HCT116 (cell line): ENCODE measurements around the gene CFAP61. TPM values are rescaled to one million over a fixed set of nuclear protein-coding genes. Genes with fewer than 3 reads are reported as not detected.

ENCODE experiments used
- ATAC-seq: fragments of 200-7000 bp; cut with Tn5 transposase; 2 replicates; pipeline ENCODE4 v1.9.1; 2020; ENCODE audit warnings: mild to moderate bottlenecking, moderate library complexity
- BruUV-seq: library from RNA; stranded (reverse); fragments of 400-500 nt; replicated peaks from 2 replicates; lab custom pipeline; 2021; lab: Mats Ljungman, UMichigan
- CTCF ChIA-PET: fragments of 300-600 bp; sonication (Branson Sonifier 250); formaldehyde crosslinking; loops from one replicate; lab custom pipeline; 2021; ENCODE audit warnings: antibody characterized with exemption; lab: Charles Lee
- POLR2A ChIA-PET: fragments of 300-600, 350-600 bp; sonication (Branson Sonifier 250); formaldehyde crosslinking; loops from one replicate; lab custom pipeline; 2021; ENCODE audit warnings: antibody characterized with exemption; lab: Charles Lee
- RAD21 ChIA-PET, 2 experiments: fragments of 300-600 bp; sonication (Branson Sonifier 250); formaldehyde crosslinking; loops; one replicate each; lab custom pipeline; 2023; ENCODE audit warnings: low total read pairs in 2 of 2; ENCODE audit not compliant: uncharacterized antibody in 2 of 2, unreplicated experiment in 2 of 2, low non-redundant PET in 1 of 2; lab: Charles Lee
- DNase-seq: peaks from one replicate; pipeline ENCODE4 v3.0.0-alpha.2; 2010; ENCODE audit warnings: low read depth, low spot score
- H2AFZ ChIP-seq: fragments of 200-600 bp; shearing (Covaris generic), sonication (generic); 2 replicates; pipeline ENCODE4 v1.6.1; 2017; ENCODE audit warnings: low read depth, mixed run types, mixed read lengths, antibody characterized with exemption, low read length; ENCODE audit not compliant: poor library complexity, severe bottlenecking
- H3K27ac ChIP-seq: 2 replicates; pipeline ENCODE4 v1.5.1; 2012; ENCODE audit warnings: low read depth, low read length
- H3K27me3 ChIP-seq: fragments of 200-600 bp; sonication (generic); 2 replicates; pipeline ENCODE4 v1.6.1; 2016; ENCODE audit warnings: mixed run types, low read length, mixed read lengths; ENCODE audit not compliant: insufficient read depth
- H3K36me3 ChIP-seq, 2 experiments: fragments of 200-500 bp in 1 of 2; fragments of 200-600 bp in 1 of 2; sonication (Bioruptor generic) in 1 of 2; sonication (generic) in 1 of 2; 2 replicates each; pipeline versions ENCODE4 v1.5.1 to v1.6.1; 2014 to 2016; ENCODE audit warnings: low read length in 2 of 2, inconsistent platforms in 1 of 2, mixed read lengths in 1 of 2, mixed run types in 1 of 2; ENCODE audit not compliant: insufficient read depth in 2 of 2, control insufficient read depth in 1 of 2
- H3K4me1 ChIP-seq, 2 experiments: fragments of 200-600 bp in 1 of 2; sonication (generic) in 1 of 2; 2 replicates each; pipeline versions ENCODE4 v1.5.1 to v1.6.1; 2012 to 2017; ENCODE audit warnings: low read length in 2 of 2, inconsistent platforms in 1 of 2, mild to moderate bottlenecking in 1 of 2, mixed read lengths in 1 of 2, mixed run types in 1 of 2, moderate library complexity in 1 of 2; ENCODE audit not compliant: insufficient read depth in 2 of 2, control insufficient read depth in 1 of 2
- H3K4me2 ChIP-seq: fragments of 200-600 bp; sonication (generic); 2 replicates; pipeline ENCODE4 v1.6.1; 2017; ENCODE audit warnings: mixed run types, low read length, mixed read lengths
- H3K4me3 ChIP-seq, 2 experiments: fragments of 200-600 bp in 1 of 2; sonication (generic) in 1 of 2; replicated peaks in 1 of 2; 2 replicates each; pipeline ENCODE4 v1.5.1; 2011 to 2016; ENCODE audit warnings: low read length in 2 of 2, control low read depth in 1 of 2, low read depth in 1 of 2, mild to moderate bottlenecking in 1 of 2, mixed read lengths in 1 of 2, mixed run types in 1 of 2
- H3K79me2 ChIP-seq: fragments of 200-600 bp; sonication (generic); 2 replicates; pipeline ENCODE4 v1.6.1; 2017; ENCODE audit warnings: mild to moderate bottlenecking, mixed run types, low read length, moderate library complexity, mixed read lengths; ENCODE audit not compliant: insufficient read depth
- H3K9ac ChIP-seq: fragments of 200-600 bp; sonication (generic); 2 replicates; pipeline ENCODE4 v1.6.1; 2016; ENCODE audit warnings: low read length, mixed read lengths
- H3K9me2 ChIP-seq: fragments of 200-600 bp; sonication (generic), shearing (Covaris generic); 2 replicates; pipeline ENCODE4 v1.6.1; 2017; ENCODE audit warnings: mixed run types, mild to moderate bottlenecking, moderate library complexity; ENCODE audit not compliant: insufficient read depth
- H3K9me3 ChIP-seq, 2 experiments: fragments of 200-500 bp in 1 of 2; fragments of 200-600 bp in 1 of 2; sonication (Bioruptor generic) in 1 of 2; sonication (generic) in 1 of 2; 2 replicates each; pipeline ENCODE4 v1.6.1; 2014 to 2017; ENCODE audit warnings: low read length in 2 of 2, mixed read lengths in 2 of 2, inconsistent platforms in 1 of 2, low read depth in 1 of 2, mild to moderate bottlenecking in 1 of 2, mixed run types in 1 of 2, moderate library complexity in 1 of 2; ENCODE audit not compliant: control insufficient read depth in 1 of 2, insufficient read depth in 1 of 2
- H4K20me1 ChIP-seq: fragments of 200-600 bp; sonication (generic), shearing (Covaris generic); 2 replicates; pipeline ENCODE4 v1.6.1; 2017; ENCODE audit warnings: mixed run types, mild to moderate bottlenecking, moderate library complexity; ENCODE audit not compliant: insufficient read depth
- CBX3 ChIP-seq: IDR thresholded peaks from 2 replicates; pipeline ENCODE4 v1.6.1; 2012; ENCODE audit warnings: low read depth
- CEBPB ChIP-seq: IDR thresholded peaks from 2 replicates; pipeline ENCODE4 v1.6.1; 2012; ENCODE audit warnings: low read depth
- SP1 ChIP-seq: IDR thresholded peaks from 2 replicates; pipeline ENCODE4 v1.6.1; 2012; ENCODE audit warnings: low read depth
- YY1 ChIP-seq: IDR thresholded peaks from 2 replicates; pipeline ENCODE4 v1.6.1; 2011; ENCODE audit warnings: low read length, low read depth, moderate library complexity, mild to moderate bottlenecking; ENCODE audit not compliant: insufficient replicate concordance; ENCODE audit errors: extremely low read depth
- ZFX ChIP-seq: fragments of 450-650 bp; IDR thresholded peaks from 2 replicates; pipeline ENCODE4 v1.6.1; 2017
- intact Hi-C: fragments of 100-400 bp; cut with micrococcal nuclease; formaldehyde crosslinking; loops from 2 replicates; pipeline ENCODE4 v1.10.0; 2022
- total RNA-seq: library from RNA; stranded (reverse); gene quantifications from one replicate; pipeline ENCODE4 v1.2.1, GENCODE V29; 2021; ENCODE audit not compliant: unreplicated experiment

Gene CFAP61
- total RNA-seq, 1 experiment from 2014 or later = 1.7 TPM

GRCh38 chr20:20253744-20254330 is 201.5 kb downstream of the CFAP61 start:
- Histone ChIP-seq H3K9me3 (no peaks in the 10 kb centered on the region), H3K9ac (no peak overlapping the region), H3K36me3 (no peaks in the 10 kb centered on the region), H4K20me1 (no peaks in the 10 kb centered on the region), H3K27ac (no peak overlapping the region), H3K79me2 (no peaks in the 10 kb centered on the region), H3K9me2 (no peaks in the 10 kb centered on the region), H3K27me3 (no peaks in the 10 kb centered on the region), H2AFZ (no peak overlapping the region), H3K4me2 (no peak overlapping the region), H3K4me1 (no peaks in the 10 kb centered on the region), H3K4me3 (no peak overlapping the region)
- DNase-seq = no peak
- CTCF ChIA-PET = no interaction called here
- intact Hi-C loops = no loop called here
- ATAC-seq = no peak
- RAD21 ChIA-PET = interaction anchor here in 1 of 2 experiments (0.6 kb wide), 1 partner anchor 434 kb away, joined by 7 read pairs; no protein-coding TSS in a partner anchor
- BruUV-seq = no TSS peak
- TF ChIP-seq YY1 = no peak
- no peak for TF ChIP-seq SP1
- TF ChIP-seq CBX3 = no peak
- TF ChIP-seq ZFX = no peak
- POLR2A ChIA-PET = no interaction called here

DNA sequence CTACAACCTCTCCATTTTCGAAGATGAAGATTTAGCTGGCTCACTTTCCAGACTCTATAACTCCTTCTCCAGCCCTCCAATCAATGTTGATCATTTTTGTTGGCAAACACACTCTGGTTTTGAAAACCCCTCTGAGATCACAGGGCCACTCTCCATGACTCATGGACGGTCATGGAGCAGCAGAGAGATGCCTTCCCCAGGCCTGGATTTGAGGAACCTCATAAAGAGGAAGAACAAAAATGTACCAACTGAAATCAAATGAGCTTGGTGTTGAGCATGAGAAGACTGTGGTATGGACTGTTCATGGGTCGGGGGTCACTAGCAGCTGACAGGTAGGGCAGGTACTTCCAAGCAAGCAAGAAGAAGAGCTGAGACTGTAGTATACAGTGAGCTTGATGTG is 202.8 kb downstream of the CFAP61 start:
- Histone ChIP-seq H3K9me3 (no peaks in the 10 kb centered on the region), H3K27ac (no peak overlapping the region), H3K4me2 (no peak overlapping the region), H3K27me3 (no peaks in the 10 kb centered on the region), H2AFZ (no peak overlapping the region), H3K4me1 (no peaks in the 10 kb centered on the region), H3K79me2 (no peaks in the 10 kb centered on the region), H3K9ac (no peak overlapping the region), H3K9me2 (no peaks in the 10 kb centered on the region), H3K36me3 (no peaks in the 10 kb centered on the region), H3K4me3 (no peak overlapping the region), H4K20me1 (no peaks in the 10 kb centered on the region)
- no peak for ATAC-seq
- BruUV-seq = no TSS peak
- intact Hi-C loops = no loop called here
- no peak for DNase-seq
- ChIA-PET CTCF (no interaction called here), POLR2A (no interaction called here), RAD21 (no interaction called here)
- no peak for TF ChIP-seq CEBPB
